ENCODE data around the gene NGLY1. TPM values are rescaled to one million over a fixed set of nuclear protein-coding genes. Genes with fewer than 3 reads are reported as not detected.

Gene NGLY1
- total and polyA plus RNA-seq, 2 of the 8 experiments (the other 6 are each of a cell fraction or from before 2014, with no cell fraction given) = 3.1 to 24.8 TPM

GRCh38 chr3:25723802-25724201, 59.4 kb downstream of the NGLY1 start:
- no peaks in the 10 kb centered on the region for H4K20me1 ChIP-seq (replicated peaks in 1 of 2; ENCODE audit: control insufficient read depth in 1 of 2, insufficient read depth in 2 of 2, low read length in 2 of 2)
- no peak overlapping the region for H3K4me2 ChIP-seq (ENCODE audit: insufficient read depth in 1 of 2, low read depth in 2 of 2, low read length in 2 of 2)
- no peaks in the 10 kb centered on the region for H3K79me2 ChIP-seq (ENCODE audit: control insufficient read depth in 1 of 2, insufficient read depth in 2 of 2, low read length in 2 of 2)
- no peak overlapping the region for H2BK20ac ChIP-seq (ENCODE audit: low read length)
- WGBS, 2 experiments (ENCODE audit: extremely low coverage in 1 of 2, insufficient coverage in 1 of 2, insufficient read length in 1 of 2, insufficient replicate concordance in 2 of 2, low coverage in 1 of 2, low lambda C conversion rate in 2 of 2, missing lambda C conversion rate in 1 of 2) = 86% methylated on average over 2 of the region's 2 CpGs; no CpG with 5 or more reads in 1 of the 2 experiments
- H3K9ac ChIP-seq (replicated peaks in 1 of 4; ENCODE audit: extremely low read depth in 1 of 4, low read depth in 3 of 4, low read length in 3 of 4) = no peak overlapping the region
- no peaks in the 10 kb centered on the region for H3K4me1 ChIP-seq (replicated peaks in 1 of 4; ENCODE audit: control insufficient read depth in 3 of 4, insufficient read depth in 4 of 4, low read length in 3 of 4)
- H2BK120ac ChIP-seq (replicated peaks; ENCODE audit: low read depth, low read length) = no peak overlapping the region
- no peaks in the 10 kb centered on the region for H3K23me2 ChIP-seq (ENCODE audit: low read depth, low read length)
- peaks cover 0 to 2% (median under 1%) of the 10 kb centered on the region in 4 experiments; a peak in 2 of 8 replicates for H3K36me3 ChIP-seq (ENCODE audit: control insufficient read depth in 2 of 4, insufficient read depth in 4 of 4, low read length in 3 of 4)
- no peak overlapping the region for H2AK5ac ChIP-seq (ENCODE audit: low read depth, low read length)
- no peak overlapping the region for H4K91ac ChIP-seq (replicated peaks; ENCODE audit: insufficient read length, low read length)
- no peaks in the 10 kb centered on the region for H3K9me3 ChIP-seq (ENCODE audit: insufficient read depth in 2 of 2, low read depth in 1 of 2, low read length in 1 of 2)
- no peak overlapping the region for H2BK15ac ChIP-seq (ENCODE audit: low read length)
- no peak overlapping the region for H3K14ac ChIP-seq (ENCODE audit: insufficient read length)
- TF ChIP-seq JUND (IDR thresholded peaks at IDR 0.05; ENCODE audit: low read length) = no peak
- no peak overlapping the region for H4K8ac ChIP-seq (ENCODE audit: extremely low read depth, insufficient read depth, low read length)
- no peak overlapping the region for H3K56ac ChIP-seq (replicated peaks; ENCODE audit: insufficient read length, low read depth, low read length)
- DNase-seq (ENCODE audit: low read depth in 1 of 2, low spot score in 2 of 2) (no peak), FAIRE-seq (no peak)
- no peak overlapping the region for H3K18ac ChIP-seq (ENCODE audit: extremely low read depth, low read length)
- no peak overlapping the region for H2AFZ ChIP-seq (ENCODE audit: low read length)
- ChIA-PET CTCF (ENCODE audit: partially characterized antibody) (no interaction called here), POLR2A (ENCODE audit: partially characterized antibody) (no interaction called here)
- no peak overlapping the region for H2BK12ac ChIP-seq (ENCODE audit: low read depth, low read length)
- H3K79me1 ChIP-seq (ENCODE audit: low read depth, low read length) = no peaks in the 10 kb centered on the region
- H3K4ac ChIP-seq (replicated peaks; ENCODE audit: insufficient read length, low read depth, low read length) = no peak overlapping the region
- no peak overlapping the region for H4K5ac ChIP-seq (ENCODE audit: insufficient read length, low read depth, low read length)
- H3K4me3 ChIP-seq (ENCODE audit: extremely low read depth in 1 of 4, insufficient read depth in 2 of 4, low read depth in 3 of 4, low read length in 4 of 4) = no peak overlapping the region
- H2BK5ac ChIP-seq (ENCODE audit: low read depth, low read length) = no peak overlapping the region
- H3K23ac ChIP-seq (ENCODE audit: insufficient read length) = no peak overlapping the region
- H3K27ac ChIP-seq (ENCODE audit: low read depth, low read length) = no peak overlapping the region
- peaks cover 0 to 1% (median 0%) of the 10 kb centered on the region in 4 experiments; a peak in 1 of 7 replicates for H3K27me3 ChIP-seq (replicated peaks in 1 of 4; ENCODE audit: control insufficient read depth in 3 of 4, extremely low read depth in 1 of 4, insufficient read depth in 3 of 4, low read length in 3 of 4)
